K562 (cell line): Measurements from ENCODE around the gene BMPER.

Experiments used
- DACH1 ChIP-seq: fragments of 450-650 bp; IDR thresholded peaks from 2 replicates; pipeline ENCODE4 v1.6.1; 2018; ENCODE audit not compliant: partially characterized antibody
- FUS ChIP-seq: fragments of 200-400 bp; formaldehyde crosslinking; optimal IDR thresholded peaks from 2 replicates; pipeline ENCODE3; 2017; ENCODE audit warnings: low read depth, low read length
- SREBF2 ChIP-seq: sonication (generic); formaldehyde crosslinking; IDR thresholded peaks from 2 replicates; pipeline ENCODE4 v1.4.0; 2020; ENCODE audit warnings: mild to moderate bottlenecking, missing genetic modification reagents
- TEAD2 ChIP-seq: fragments of 450-650 bp; IDR thresholded peaks from 2 replicates; pipeline ENCODE4 v1.6.1; 2016; ENCODE audit warnings: missing genetic modification characterization, control low read depth, missing compliant biosample characterization

GRCh38 chr7:34162027-34162565 lies 256.8 kb downstream of the BMPER start:
- TF ChIP-seq TEAD2, result no peak
- no peak for TF ChIP-seq FUS
- no peak for TF ChIP-seq DACH1
- TF ChIP-seq SREBF2, result no peak
